Endodermal cell (in vitro differentiated cells): ENCODE data around the gene CTDSP2. TPM values are rescaled to one million over a fixed set of nuclear protein-coding genes. Genes with fewer than 3 reads are reported as not detected.

Experiments
- DNase-seq: peaks from one replicate; pipeline ENCODE4 v3.0.0-alpha.2; 2017
- H3K27ac ChIP-seq: 2 replicates; pipeline ENCODE4 v1.5.1; 2013; ENCODE audit warnings: mild to moderate bottlenecking, low read depth, low read length, moderate library complexity
- H3K27me3 ChIP-seq: 2 replicates; pipeline ENCODE4 v1.6.1; 2013; ENCODE audit warnings: mild to moderate bottlenecking, low read length, moderate library complexity; ENCODE audit not compliant: insufficient read depth, control insufficient read depth, poor library complexity, severe bottlenecking
- H3K36me3 ChIP-seq: 2 replicates; pipeline ENCODE4 v1.7.0; 2013; ENCODE audit warnings: mild to moderate bottlenecking, low read length, moderate library complexity; ENCODE audit not compliant: control insufficient read depth, insufficient read depth
- H3K4me1 ChIP-seq: one replicate; pipeline ENCODE4 v1.7.0; 2013; ENCODE audit warnings: low read length; ENCODE audit not compliant: control insufficient read depth, insufficient read depth
- H3K4me3 ChIP-seq: 2 replicates; pipeline ENCODE4 v1.5.1; 2013; ENCODE audit warnings: mild to moderate bottlenecking, low read length, moderate library complexity
- H3K9ac ChIP-seq: 2 replicates; pipeline ENCODE4 v1.6.1; 2013; ENCODE audit warnings: mild to moderate bottlenecking, low read length, moderate library complexity; ENCODE audit not compliant: poor library complexity, severe bottlenecking; ENCODE audit errors: extremely low read depth
- H3K9me3 ChIP-seq: 2 replicates; pipeline ENCODE4 v1.6.1; 2013; ENCODE audit warnings: mild to moderate bottlenecking, low read length, moderate library complexity; ENCODE audit not compliant: control insufficient read depth
- H3K27ac Mint-ChIP-seq: 2 replicates; pipeline ENCODE4 v1.8.0; 2020; ENCODE audit warnings: mixed read lengths
- H3K27me3 Mint-ChIP-seq: 2 replicates; pipeline ENCODE4 v1.8.0; 2021; ENCODE audit warnings: mild to moderate bottlenecking, mixed read lengths; ENCODE audit not compliant: insufficient read depth
- H3K36me3 Mint-ChIP-seq: 2 replicates; pipeline ENCODE4 v1.8.0; 2020; ENCODE audit warnings: low read depth, mixed read lengths
- H3K4me1 Mint-ChIP-seq: 2 replicates; pipeline ENCODE4 v1.8.0; 2020; ENCODE audit warnings: mixed read lengths
- H3K4me3 Mint-ChIP-seq: 2 replicates; pipeline ENCODE4 v1.8.0; 2020; ENCODE audit warnings: mild to moderate bottlenecking, moderate library complexity, mixed read lengths
- H3K9me3 Mint-ChIP-seq: 2 replicates; pipeline ENCODE4 v1.8.0; 2020; ENCODE audit warnings: mild to moderate bottlenecking, mixed read lengths
- WGBS, 2 experiments: methylation state at CpG; one replicate each; pipeline versions ENCODE4 v1.1.5 to v1.1.7; 2013; ENCODE audit warnings: missing lambda C conversion rate in 2 of 2, mixed read lengths in 1 of 2; ENCODE audit not compliant: insufficient coverage in 1 of 2, insufficient read length in 1 of 2; 5-methylcytosine and 5-hydroxymethylcytosine counted together
- long read RNA-seq, 4 experiments: library from polyadenylated mRNA in 2 of 4; library from RNA in 1 of 4; library from capped mRNA in 1 of 4; stranded (forward) in 3 of 4; unstranded in 1 of 4; transcript quantifications; one replicate each; pipeline ENCODE4 v2.0.0, GENCODE V29; 2020 to 2021; ENCODE audit warnings: inconsistent platforms in 1 of 4
- polyA plus RNA-seq, 2 experiments: library from polyadenylated mRNA; stranded (reverse); fragments of 50-300 nt; gene quantifications; one replicate each; pipeline ENCODE4 v1.2.3, GENCODE V29; 2013
- total RNA-seq, 2 donors: library from RNA; stranded (reverse); fragmentation: NEBNext Ultra II Directional in 1 of 2; extraction: Animal tissue kit (Norgen Biotek cat#: 25700) in 1 of 2; gene quantifications; 2 replicates in 1 of 2; 3 replicates in 1 of 2; pipeline ENCODE4 v1.2.1, GENCODE V29; 2021
- TF ChIP-seq, protein P1 (sequence below): fragments of 200-600 bp; sonication (generic); conservative IDR thresholded peaks from 2 replicates; pipeline ENCODE4 v1.5.0; 2021; ENCODE audit warnings: antibody characterized with exemption, mild to moderate bottlenecking

Gene CTDSP2
- 100 to 1,000 TPM; 137 to 148 TPM for total RNA-seq
- 100 TPM for polyA plus RNA-seq (2013, experiment 1 of 2)
- polyA plus RNA-seq (2013, experiment 2 of 2) = 87.4 TPM
- long read RNA-seq, experiment 1, full-length matches to known transcripts = 5 of 47 reads
- long read RNA-seq, experiment 1, partial matches to known transcripts = 1 of 47 reads
- long read RNA-seq, experiment 1, other reads (novel, unspliced or antisense) = 41 of 47 reads
- long read RNA-seq, experiment 2, full-length matches to known transcripts = 87 of 173 reads
- long read RNA-seq, experiment 2, partial matches to known transcripts = 10 of 173 reads
- long read RNA-seq, experiment 2, other reads (novel, unspliced or antisense) = 76 of 173 reads
- long read RNA-seq, experiment 3, full-length matches to known transcripts = 3 of 40 reads
- long read RNA-seq, experiment 3, partial matches to known transcripts = 1 of 40 reads
- long read RNA-seq, experiment 3, other reads (novel, unspliced or antisense) = 36 of 40 reads
- long read RNA-seq, experiment 4 = 0 reads

- WGBS, 2 experiments = 0% methylated on average over 4 to 58 of the region's 58 CpGs
These were observed at the start of gene CTDSP2 for GRCh38 chr12:57846577-57847319. CTDSP2 (minus strand) TSS chr12:57846729; CDS start chr12:57846435, 294 bp downstream.

GRCh38 chr12:57896115-57896433 is 49.5 kb upstream of the CTDSP2 start:
- peaks cover 14% of the 10 kb centered on the region for H3K4me1 ChIP-seq
- no peaks in the 10 kb centered on the region for H3K9me3 ChIP-seq
- H3K4me3 ChIP-seq = peak overlapping the region; percentile 77
- H3K27me3 ChIP-seq = peaks cover 6% of the 10 kb centered on the region
- H3K9ac ChIP-seq = no peak overlapping the region
- no peak for DNase-seq
- WGBS, 2 experiments = 56 to 82% methylated on average over 2 to 6 of the region's 6 CpGs
- Mint-ChIP-seq H3K27ac (peak overlapping the region; percentile 64), H3K9me3 (no peaks in the 10 kb centered on the region), H3K27me3 (peaks cover 5% of the 10 kb centered on the region), H3K4me1 (peaks cover 39% of the 10 kb centered on the region), H3K4me3 (peak overlapping the region; percentile 64), H3K36me3 (no peaks in the 10 kb centered on the region)
- H3K36me3 ChIP-seq = no peaks in the 10 kb centered on the region
- no peak overlapping the region for H3K27ac ChIP-seq
- TF ChIP-seq, protein P1, sequence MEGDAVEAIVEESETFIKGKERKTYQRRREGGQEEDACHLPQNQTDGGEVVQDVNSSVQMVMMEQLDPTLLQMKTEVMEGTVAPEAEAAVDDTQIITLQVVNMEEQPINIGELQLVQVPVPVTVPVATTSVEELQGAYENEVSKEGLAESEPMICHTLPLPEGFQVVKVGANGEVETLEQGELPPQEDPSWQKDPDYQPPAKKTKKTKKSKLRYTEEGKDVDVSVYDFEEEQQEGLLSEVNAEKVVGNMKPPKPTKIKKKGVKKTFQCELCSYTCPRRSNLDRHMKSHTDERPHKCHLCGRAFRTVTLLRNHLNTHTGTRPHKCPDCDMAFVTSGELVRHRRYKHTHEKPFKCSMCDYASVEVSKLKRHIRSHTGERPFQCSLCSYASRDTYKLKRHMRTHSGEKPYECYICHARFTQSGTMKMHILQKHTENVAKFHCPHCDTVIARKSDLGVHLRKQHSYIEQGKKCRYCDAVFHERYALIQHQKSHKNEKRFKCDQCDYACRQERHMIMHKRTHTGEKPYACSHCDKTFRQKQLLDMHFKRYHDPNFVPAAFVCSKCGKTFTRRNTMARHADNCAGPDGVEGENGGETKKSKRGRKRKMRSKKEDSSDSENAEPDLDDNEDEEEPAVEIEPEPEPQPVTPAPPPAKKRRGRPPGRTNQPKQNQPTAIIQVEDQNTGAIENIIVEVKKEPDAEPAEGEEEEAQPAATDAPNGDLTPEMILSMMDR = no peak

More at GRCh38 chr12:57846577-57847319, at the start of gene CTDSP2:
- Histone ChIP-seq H3K4me3 (peak within 1 kb of the TSS; percentile 92), H3K4me1 (peaks cover 8% of the 10 kb centered on the region), H3K36me3 (peaks cover 4% of the 10 kb centered on the region), H3K27me3 (peaks cover 5% of the 10 kb centered on the region), H3K9me3 (no peaks in the 10 kb centered on the region), H3K9ac (peak within 1 kb of the TSS; percentile 99), H3K27ac (peak within 1 kb of the TSS; percentile 100)
- peaks cover 39% of the 10 kb centered on the region for H3K4me1 Mint-ChIP-seq
- H3K27ac Mint-ChIP-seq = peak within 1 kb of the TSS; percentile 92
- peak within 1 kb of the TSS; percentile 76 for H3K4me3 Mint-ChIP-seq
- H3K27me3 Mint-ChIP-seq = peaks cover 18% of the 10 kb centered on the region
- TF ChIP-seq, protein P1 = peak; percentile 29
- H3K36me3 Mint-ChIP-seq = peaks cover 5% of the 10 kb centered on the region
- peak; percentile 100 for DNase-seq
- H3K9me3 Mint-ChIP-seq = no peaks in the 10 kb centered on the region

DNA sequence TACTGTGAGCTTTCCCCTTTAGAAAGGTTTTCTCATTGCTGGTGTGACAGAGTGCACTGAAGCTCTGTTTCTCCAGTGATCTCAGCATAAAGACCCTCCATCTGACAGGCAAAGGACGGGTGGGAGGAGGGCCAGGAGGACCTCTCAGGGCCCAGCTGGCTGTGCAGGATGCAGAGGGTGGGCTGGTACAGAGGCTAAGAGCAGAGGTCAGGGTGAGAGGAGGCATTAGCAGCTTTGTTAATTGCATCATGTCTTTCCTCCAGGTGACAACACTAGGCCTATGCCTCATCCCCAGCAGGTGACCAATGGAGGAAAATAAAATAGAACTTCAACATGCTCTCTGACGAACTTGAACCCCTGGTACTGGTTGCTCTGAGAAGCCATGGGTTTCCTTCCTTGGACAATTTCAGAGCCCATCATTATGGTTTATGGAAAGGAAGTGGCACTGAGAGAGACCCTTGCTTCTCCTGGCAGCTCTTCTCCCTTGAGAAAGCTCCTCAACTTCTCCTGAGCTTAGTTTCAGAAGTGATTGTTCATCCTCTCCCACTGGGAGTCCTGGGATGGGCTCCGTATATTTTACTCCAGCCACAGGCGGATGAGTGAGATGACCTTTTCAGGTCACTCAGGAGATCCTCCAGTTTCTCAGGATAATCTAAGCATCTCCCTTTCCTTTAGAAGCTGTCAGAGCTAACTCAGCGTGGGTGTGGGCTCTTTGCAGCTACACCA is 49.0 kb upstream of the CTDSP2 start:
- H3K4me1 Mint-ChIP-seq = peaks cover 39% of the 10 kb centered on the region
- peak; percentile 55 for DNase-seq
- peak overlapping the region; percentile 64 for H3K4me3 Mint-ChIP-seq
- TF ChIP-seq, protein P1 = no peak
- Histone ChIP-seq H3K36me3 (no peaks in the 10 kb centered on the region), H3K4me1 (peaks cover 14% of the 10 kb centered on the region), H3K9ac (no peak overlapping the region), H3K4me3 (no peak overlapping the region), H3K27ac (no peak overlapping the region), H3K9me3 (no peaks in the 10 kb centered on the region), H3K27me3 (peaks cover 6% of the 10 kb centered on the region)
- peak overlapping the region; percentile 64 for H3K27ac Mint-ChIP-seq
- WGBS, 2 experiments = 79 to 85% methylated on average over 5 of the region's 5 CpGs
- H3K27me3 Mint-ChIP-seq = peaks cover 5% of the 10 kb centered on the region
- no peaks in the 10 kb centered on the region for H3K9me3 Mint-ChIP-seq
- H3K36me3 Mint-ChIP-seq = no peaks in the 10 kb centered on the region
